H1 (cell line): ENCODE data around the gene ALOX15B.

Source experiments
- BCL11A ChIP-seq, 2 experiments: IDR thresholded peaks; one replicate each; pipeline ENCODE4 v1.6.1; 2011; ENCODE audit warnings: low read depth in 2 of 2, low read length in 2 of 2, mild to moderate bottlenecking in 2 of 2
- EP300 ChIP-seq, 2 experiments: IDR thresholded peaks; 1 replicate in 1 of 2; 2 replicates in 1 of 2; pipeline ENCODE4 v1.6.1; 2011 to 2012; ENCODE audit warnings: low read depth in 2 of 2, low read length in 2 of 2, mild to moderate bottlenecking in 2 of 2, borderline replicate concordance in 1 of 2, inconsistent platforms in 1 of 2, moderate library complexity in 1 of 2
- MAFK ChIP-seq: IDR thresholded peaks from 2 replicates; pipeline ENCODE4 v1.6.1; 2012; ENCODE audit warnings: low read depth, mild to moderate bottlenecking, improper control_type of control experiment, low read length
- POLR2A ChIP-seq, 2 experiments: IDR thresholded peaks; 1 replicate in 1 of 2; 2 replicates in 1 of 2; pipeline ENCODE4 v1.6.1; 2011; ENCODE audit warnings: low read depth in 2 of 2, low read length in 2 of 2, mild to moderate bottlenecking in 2 of 2; ENCODE audit errors: control extremely low read depth in 1 of 2
- POLR2AphosphoS5 ChIP-seq: IDR thresholded peaks from 2 replicates; pipeline ENCODE4 v1.6.1; 2011; ENCODE audit warnings: low read depth, low read length
- RNF2 ChIP-seq: fragments of 200-900, 300-1000 bp; sonication (generic); IDR thresholded peaks from 2 replicates; pipeline ENCODE4 v1.7.1; 2016; ENCODE audit warnings: borderline replicate concordance, low read depth, mild to moderate bottlenecking, antibody characterized with exemption, low read length; ENCODE audit not compliant: poor library complexity, severe bottlenecking; ENCODE audit errors: missing control alignments
- SRF ChIP-seq: IDR thresholded peaks from 2 replicates; pipeline ENCODE4 v1.6.1; 2011; ENCODE audit warnings: mild to moderate bottlenecking, low read depth, low read length, moderate library complexity
- TBP ChIP-seq: IDR thresholded peaks from 2 replicates; pipeline ENCODE4 v1.6.1; 2011; ENCODE audit warnings: low read depth, low read length, improper control_type of control experiment
- ZNF274 ChIP-seq: IDR thresholded peaks from 2 replicates; pipeline ENCODE4 v1.7.0; 2012; ENCODE audit warnings: low read length, borderline replicate concordance; ENCODE audit errors: extremely low read depth
- TF ChIP-seq, protein P1 (sequence below), 3 experiments: IDR thresholded peaks; 1 replicate in 2 of 3; 2 replicates in 1 of 3; pipeline versions ENCODE4 v1.5.1 to v1.6.1; 2011; ENCODE audit warnings: low read length in 3 of 3, mild to moderate bottlenecking in 3 of 3, inconsistent platforms in 2 of 3, low read depth in 1 of 3, moderate library complexity in 1 of 3; ENCODE audit not compliant: insufficient read depth in 1 of 3; ENCODE audit errors: control extremely low read depth in 1 of 3

DNA sequence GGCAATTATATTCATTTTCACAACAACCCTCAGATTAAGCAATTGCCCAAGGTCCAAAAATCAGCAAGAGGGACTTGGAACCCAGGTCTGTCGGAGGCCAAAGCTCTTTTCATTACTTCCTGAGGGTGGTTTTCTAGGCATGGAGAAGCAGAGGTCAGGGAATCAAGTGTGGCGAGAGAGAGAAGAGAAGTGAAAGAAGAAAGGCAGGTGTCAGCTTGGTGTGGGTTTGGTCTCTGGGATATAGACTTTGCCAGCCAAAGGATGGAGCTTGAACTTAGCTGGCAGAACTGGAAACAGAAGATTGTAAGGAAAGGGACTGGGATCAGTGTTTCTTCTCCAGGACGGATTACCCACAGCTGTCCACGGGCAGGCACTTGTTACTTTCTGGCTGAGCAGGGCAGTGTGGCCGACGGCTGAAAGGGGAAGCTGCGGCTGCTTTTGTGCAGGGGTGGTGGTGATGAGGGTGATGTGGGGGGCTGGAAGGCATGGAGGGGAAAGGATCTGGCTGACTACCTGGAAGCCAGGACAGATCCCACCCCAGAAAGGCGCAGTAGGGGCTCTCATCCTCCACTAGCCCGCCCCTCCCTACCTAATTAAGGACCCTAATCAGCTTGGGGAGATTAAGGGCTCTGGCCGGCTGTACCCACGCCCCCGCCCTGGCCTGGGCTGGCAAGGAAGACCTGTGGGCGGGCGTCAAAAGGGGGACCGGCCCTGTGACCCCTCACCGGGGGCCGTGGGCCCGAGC, 36.7 kb upstream of the ALOX15B start, which contains the start of gene GUCY2D:
- TF ChIP-seq POLR2A (IDR thresholded peaks at IDR 0.05; ENCODE audit: control extremely low read depth in 1 of 2, low read depth in 2 of 2, low read length in 2 of 2): no peak
- TF ChIP-seq, protein P1, sequence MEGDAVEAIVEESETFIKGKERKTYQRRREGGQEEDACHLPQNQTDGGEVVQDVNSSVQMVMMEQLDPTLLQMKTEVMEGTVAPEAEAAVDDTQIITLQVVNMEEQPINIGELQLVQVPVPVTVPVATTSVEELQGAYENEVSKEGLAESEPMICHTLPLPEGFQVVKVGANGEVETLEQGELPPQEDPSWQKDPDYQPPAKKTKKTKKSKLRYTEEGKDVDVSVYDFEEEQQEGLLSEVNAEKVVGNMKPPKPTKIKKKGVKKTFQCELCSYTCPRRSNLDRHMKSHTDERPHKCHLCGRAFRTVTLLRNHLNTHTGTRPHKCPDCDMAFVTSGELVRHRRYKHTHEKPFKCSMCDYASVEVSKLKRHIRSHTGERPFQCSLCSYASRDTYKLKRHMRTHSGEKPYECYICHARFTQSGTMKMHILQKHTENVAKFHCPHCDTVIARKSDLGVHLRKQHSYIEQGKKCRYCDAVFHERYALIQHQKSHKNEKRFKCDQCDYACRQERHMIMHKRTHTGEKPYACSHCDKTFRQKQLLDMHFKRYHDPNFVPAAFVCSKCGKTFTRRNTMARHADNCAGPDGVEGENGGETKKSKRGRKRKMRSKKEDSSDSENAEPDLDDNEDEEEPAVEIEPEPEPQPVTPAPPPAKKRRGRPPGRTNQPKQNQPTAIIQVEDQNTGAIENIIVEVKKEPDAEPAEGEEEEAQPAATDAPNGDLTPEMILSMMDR (IDR thresholded peaks at IDR 0.05; ENCODE audit: control extremely low read depth in 1 of 3, insufficient read depth in 1 of 3, low read depth in 1 of 3, low read length in 3 of 3): no peak
- TF ChIP-seq BCL11A (IDR thresholded peaks at IDR 0.05; ENCODE audit: low read depth in 2 of 2, low read length in 2 of 2): no peak
- TF ChIP-seq MAFK: no peak
- no peak for TF ChIP-seq SRF
- TF ChIP-seq ZNF274: no peak
- TF ChIP-seq EP300 (IDR thresholded peaks at IDR 0.05; ENCODE audit: borderline replicate concordance in 1 of 2, low read depth in 2 of 2, low read length in 2 of 2): no peak
- TF ChIP-seq RNF2: no peak
- TF ChIP-seq TBP: no peak
- TF ChIP-seq POLR2AphosphoS5: no peak
